A172 (cell line): Measurements from ENCODE around the gene PLA2G15. TPM values are rescaled to one million over a fixed set of nuclear protein-coding genes. Genes with fewer than 3 reads are reported as not detected.
A peak's percentile ranks its signal among the peaks of the same experiment; 100 is the strongest.
"Not testable (repeated sequence)": the region's sequence is repeated elsewhere in the genome, so short reads cannot be mapped to it uniquely, and the experiment has no call there.

ENCODE experiments used
- DNase-seq: peaks from one replicate; pipeline ENCODE4 v3.0.0-alpha.2; 2015; ENCODE audit warnings: low spot score
- total RNA-seq: library from RNA; depleted of rRNA; stranded (reverse); fragments of >200 nt; shearing (Covaris generic); gene quantifications from 2 replicates; pipeline ENCODE4 v1.2.3, GENCODE V29; 2014

The PLA2G15 gene
- total RNA-seq, 1 experiment from 2014 or later: 27.7 TPM

- no peak for DNase-seq
Measured at GRCh38 chr16:68279726-68280558, 34.8 kb downstream of the PLA2G15 start.

DNA sequence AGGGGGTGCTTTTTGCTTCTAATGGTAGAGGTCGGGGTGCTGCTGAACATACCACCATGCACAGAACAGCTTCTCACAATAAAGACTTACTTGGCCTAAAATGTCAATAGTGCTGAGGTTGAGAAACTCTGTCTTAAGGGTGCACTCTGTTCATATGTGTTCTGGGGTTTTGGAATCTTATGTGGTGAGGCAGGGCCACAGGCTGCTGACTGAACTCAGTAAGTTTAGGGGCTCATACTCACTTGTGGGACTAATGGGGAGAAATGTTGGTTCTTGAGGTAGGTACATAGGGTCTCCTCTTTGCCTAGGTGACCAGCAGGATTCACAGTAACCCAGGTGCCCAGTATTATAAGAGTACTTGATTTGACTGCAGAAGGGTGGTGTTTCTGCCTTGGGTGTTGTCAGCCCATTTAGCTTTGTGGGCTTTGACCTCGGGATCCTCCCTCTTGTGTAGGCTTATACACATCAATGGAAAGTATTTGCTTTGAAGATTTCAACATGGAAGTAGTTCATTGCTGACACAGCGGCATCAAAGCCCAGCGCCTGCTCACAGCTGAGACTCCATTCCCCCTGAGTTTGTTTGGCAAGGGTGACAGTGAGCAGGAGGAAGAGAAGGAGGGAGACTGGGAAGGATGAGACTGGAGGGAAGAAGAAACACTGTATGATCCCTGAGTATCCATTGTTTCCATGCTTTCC lies 36.3 kb downstream of the PLA2G15 start:
- no peak for DNase-seq

GRCh38 chr16:68282064-68282452 lies 36.9 kb downstream of the PLA2G15 start:
- no peak for DNase-seq

GRCh38 chr16:68283346-68283745 lies 38.2 kb downstream of the PLA2G15 start:
- no peak for DNase-seq

GRCh38 chr16:68283801-68284598 lies 38.8 kb downstream of the PLA2G15 start:
- no peak for DNase-seq

DNA sequence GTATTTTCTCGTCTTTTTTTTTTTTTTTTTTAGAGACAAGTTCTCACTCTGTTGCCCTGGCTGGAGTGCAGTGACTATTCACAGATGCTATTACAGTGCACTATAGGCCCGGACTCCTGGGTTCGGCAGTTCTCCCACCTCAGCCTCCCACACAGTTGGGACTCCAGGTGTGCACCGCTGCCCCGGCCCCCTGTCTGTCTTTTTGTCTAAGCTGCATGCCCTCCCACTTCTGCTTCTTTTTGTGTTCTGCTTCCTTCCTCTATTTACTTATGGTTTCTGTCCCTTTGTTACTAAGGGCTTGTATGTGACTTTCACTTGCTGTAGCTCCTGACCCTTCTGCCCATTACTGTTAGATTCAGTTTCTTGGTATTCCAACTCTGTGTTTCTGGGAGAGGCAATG lies 39.7 kb downstream of the PLA2G15 start:
- no peak for DNase-seq

DNA sequence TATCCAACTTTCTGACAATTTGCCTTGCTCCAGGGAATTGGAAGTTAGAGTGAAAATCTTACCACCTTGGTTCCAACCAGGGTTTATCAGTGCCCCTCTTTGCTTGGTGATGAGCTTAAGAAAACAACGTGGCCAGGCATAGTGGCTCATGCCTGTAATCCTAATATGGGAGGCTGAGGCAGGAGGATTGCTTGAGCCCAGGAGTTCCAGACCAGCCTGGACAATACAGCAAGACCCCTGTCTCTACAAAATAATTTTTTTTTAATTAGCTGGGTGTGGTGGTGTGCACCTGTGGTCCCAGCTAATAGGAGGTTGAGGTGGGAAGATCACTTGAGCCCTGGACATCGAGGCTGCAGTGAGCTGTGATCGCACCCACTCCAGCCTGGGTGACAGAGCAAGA lies 40.5 kb downstream of the PLA2G15 start:
- no peak for DNase-seq

DNA sequence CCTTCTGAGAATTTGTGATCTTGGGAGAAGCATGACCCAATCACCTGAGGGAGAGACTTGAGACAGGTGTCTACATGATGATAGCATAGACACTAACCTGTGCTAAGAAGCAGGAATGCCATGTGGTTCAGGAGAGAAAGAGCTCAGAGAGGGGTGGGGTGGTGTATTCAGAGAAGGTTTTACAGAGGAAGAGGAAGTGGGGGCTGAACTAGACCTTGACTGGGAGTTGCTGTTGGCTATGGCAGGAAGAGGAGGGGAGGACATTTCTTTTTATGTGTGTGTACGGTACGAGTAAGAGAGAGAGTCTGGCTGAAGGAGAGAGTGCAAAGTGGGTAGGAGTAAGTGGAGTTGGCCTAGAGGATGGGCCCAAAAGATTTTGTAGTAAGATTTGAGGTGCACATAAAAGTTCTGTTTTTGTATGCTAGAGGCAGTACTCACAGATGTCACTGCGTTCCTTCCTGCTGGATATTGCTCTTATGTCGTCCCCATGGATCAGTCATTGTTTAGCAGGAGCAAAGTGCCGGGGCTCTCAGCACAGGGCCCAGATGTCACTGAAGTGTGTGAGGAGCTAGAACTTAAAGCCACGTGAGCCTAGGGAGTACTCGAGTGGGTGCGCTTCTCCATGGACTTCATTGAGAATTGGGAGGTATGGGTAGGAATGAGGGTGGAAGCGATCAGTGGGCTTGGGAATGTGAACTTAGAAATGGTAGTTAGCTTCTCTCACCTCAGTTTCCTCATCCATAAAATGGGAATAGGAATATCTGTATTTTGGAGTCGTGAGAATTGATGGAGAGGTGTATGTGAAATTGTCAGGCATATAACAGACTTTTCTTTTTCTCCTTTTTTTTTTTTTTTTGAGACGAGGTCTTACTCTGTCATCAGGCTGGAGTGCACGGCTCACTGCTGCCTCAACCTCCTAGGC lies 41.2 kb downstream of the PLA2G15 start:
- no peak for DNase-seq

- peak; percentile 75 for DNase-seq
Measured at GRCh38 chr16:68287276-68288251, 42.4 kb downstream of the PLA2G15 start.

GRCh38 chr16:68288252-68288650 lies 43.1 kb downstream of the PLA2G15 start:
- DNase-seq: no peak

GRCh38 chr16:68288796-68289195 lies 43.6 kb downstream of the PLA2G15 start:
- not testable (repeated sequence) for DNase-seq

DNA sequence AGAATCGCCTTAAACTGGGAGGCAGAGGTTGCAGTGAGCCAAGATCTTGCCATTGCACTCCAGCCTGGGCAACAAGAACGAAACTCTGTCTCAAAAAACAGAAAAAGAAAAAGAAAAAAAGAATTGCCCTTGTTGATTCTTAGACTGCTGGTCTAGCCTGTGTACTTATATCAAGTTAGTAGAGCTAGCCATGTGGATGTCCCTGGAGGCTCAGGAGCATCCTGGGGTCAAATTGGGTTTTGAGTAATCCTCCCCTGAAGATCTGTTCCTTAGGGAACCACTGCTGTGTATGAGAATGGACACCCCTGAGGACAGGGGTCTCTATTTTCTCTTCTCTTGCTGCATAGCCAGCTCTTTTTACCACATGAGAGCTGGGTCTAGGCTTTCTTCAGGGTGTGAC lies 44.0 kb downstream of the PLA2G15 start:
- DNase-seq: no peak

DNA sequence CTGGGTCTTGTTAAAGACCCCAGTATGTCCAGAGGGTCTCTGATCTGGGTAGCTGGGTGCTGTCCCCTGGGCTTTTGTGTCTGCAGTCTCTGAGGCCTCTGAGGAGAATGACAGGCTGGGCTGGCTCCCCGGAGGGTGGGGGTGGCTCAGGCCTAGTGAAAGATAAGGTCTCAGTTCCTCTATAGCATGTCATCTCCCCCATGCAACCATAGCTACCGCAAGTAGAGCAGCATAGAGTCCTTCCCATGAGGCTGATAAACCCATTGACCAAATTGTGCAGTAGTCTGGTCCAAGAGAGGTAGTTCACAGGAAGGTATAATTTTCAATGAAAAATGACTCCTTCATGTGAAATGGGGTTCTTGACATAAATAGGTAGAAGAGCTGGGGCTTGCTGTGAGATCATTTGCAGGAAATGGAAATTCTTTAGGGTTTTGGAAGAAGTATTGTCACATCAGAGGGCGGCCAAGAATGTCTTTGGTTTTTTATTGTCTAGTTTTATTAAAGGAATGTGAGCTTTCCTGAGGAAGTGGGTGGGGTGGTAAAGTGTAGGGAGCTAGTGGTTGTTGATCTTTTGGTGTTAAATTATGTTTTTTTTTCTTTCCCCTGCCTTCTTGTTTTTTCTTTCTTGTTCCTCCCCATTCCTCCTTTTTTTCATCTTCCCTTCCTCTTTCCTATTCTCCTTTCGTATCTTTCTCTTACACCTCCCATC lies 44.6 kb downstream of the PLA2G15 start:
- peak; percentile 58 for DNase-seq

DNA sequence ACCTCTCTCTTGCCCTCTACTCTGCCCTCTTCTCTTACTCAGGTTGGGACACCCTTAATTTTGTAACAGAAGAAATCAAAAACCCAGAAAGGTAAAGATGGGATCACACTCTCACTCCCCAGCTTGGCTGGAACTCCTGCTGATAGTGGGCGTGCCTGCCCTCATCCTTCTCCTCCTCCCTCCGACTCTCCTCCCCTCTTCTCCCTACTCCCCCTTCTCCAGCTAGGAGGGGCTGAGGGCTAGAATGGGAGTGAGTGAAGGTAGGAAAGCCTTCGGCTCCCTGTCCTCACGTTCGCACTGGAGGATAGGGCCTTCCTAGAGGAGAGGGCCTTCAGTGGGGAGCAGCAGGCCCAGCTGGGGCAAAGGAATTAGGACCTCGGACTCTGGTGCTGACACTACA lies 45.3 kb downstream of the PLA2G15 start:
- no peak for DNase-seq

- DNase-seq: no peak
Measured at GRCh38 chr16:68291227-68291626, 46.1 kb downstream of the PLA2G15 start.

GRCh38 chr16:68292425-68292824 lies 47.3 kb downstream of the PLA2G15 start:
- DNase-seq: no peak

DNA sequence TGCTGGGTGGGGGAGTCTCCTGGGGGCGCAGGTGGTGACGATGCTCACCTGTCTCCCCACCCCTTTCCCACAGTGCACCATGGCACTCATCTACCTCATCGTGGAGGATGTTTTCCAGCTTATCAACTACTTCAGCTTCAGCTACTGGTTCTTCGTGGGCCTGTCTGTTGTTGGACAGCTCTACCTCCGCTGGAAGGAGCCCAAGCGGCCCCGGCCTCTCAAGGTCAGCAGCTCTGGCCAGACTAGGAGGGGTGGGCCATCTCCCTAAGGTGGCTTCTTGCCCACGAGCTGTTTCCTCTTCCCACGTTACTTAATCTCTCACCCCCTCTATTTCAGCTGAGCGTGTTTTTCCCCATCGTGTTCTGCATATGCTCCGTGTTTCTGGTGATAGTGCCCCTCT lies 51.1 kb downstream of the PLA2G15 start:
- no peak for DNase-seq

DNA sequence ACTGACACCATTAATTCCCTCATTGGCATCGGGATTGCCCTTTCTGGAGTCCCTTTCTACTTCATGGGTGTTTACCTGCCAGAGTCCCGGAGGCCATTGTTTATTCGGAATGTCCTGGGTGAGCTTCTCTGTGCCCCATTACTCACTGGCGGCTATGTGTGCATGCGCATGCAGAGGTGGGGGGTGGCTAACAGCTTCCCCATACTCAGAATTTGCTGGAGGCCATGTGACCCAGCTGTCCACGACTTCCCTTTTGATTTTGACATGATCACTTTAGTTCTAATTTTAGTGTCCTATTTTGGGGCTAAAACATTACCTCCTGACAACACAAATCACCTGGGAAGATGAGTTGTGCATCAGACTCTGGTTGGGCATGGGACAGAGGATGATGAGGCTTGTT lies 51.5 kb downstream of the PLA2G15 start:
- DNase-seq: no peak

DNA sequence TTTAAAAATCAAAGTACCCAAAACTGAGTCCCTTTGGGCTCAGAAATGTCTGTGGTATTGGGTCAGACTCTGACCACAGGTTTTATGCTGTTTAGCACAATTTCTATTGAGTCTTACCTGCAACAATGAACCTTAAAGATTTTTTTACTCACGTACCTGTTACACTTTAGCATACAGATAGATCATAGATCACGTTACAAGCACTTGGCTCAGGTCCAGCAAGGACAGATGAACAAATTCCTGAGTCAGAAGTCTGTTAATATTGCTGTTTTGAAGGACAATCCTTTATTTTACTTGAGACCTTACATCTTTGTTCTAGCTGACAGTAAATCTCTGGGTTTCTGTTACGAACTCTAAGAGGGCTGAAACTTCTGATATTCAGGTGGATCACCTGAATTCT lies 52.7 kb downstream of the PLA2G15 start:
- DNase-seq: no peak

GRCh38 chr16:68298312-68298711 lies 53.1 kb downstream of the PLA2G15 start:
- no peak for DNase-seq
